ENCODE results near the gene SSB.
"Not testable (repeated sequence)": the region's sequence is repeated elsewhere in the genome, so short reads cannot be mapped to it uniquely, and the experiment has no call there.

SSB gene

GRCh38 chr2:169782513-169782912, 16.2 kb upstream of the SSB start:
- DNase-seq (ENCODE audit: low spot score), result no peak

GRCh38 chr2:169790581-169790980, 8.1 kb upstream of the SSB start:
- DNase-seq (ENCODE audit: low spot score), result no peak

- DNase-seq (ENCODE audit: low spot score), result no peak
These were observed 3.5 kb upstream of the SSB start for GRCh38 chr2:169795181-169795580.

DNA sequence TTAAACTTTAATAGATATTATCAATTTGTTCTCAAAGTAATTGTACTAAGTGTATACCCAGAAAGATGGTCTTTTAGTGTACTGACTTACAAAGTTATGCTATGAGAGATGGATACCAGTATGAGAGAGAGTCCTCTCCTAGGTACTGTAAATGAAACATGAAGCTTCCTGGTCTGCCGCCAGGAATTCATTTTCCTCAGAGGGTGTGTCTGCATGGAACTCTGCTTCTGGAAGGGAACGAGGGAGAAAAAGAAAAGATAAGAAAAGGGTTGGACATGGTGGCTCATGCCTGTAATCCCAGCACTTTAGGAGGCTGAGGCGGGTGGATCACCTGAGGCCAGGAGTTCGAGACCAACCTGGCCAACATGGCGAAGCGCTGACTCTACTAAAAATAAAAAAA, 2.2 kb upstream of the SSB start:
- no peak for DNase-seq (ENCODE audit: low spot score)

DNA sequence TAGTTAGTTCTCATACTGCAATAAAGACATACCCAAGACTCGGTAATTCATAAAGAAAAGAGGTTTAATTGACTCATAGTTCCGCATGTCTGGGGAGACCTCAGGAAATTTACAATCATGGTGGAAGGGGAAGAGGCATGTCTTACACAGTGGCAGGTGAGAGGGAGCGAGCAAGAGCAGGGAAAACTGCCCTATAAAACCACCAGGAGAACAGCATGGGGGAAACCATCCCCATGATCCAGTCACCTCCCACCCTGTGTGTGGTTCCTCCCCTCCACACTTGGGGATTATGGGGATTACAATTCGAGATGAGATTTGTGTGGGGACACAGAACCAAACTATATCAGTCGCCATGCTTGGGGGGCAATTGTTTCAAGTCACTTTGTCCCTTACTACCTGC, 1.1 kb upstream of the SSB start:
- no peak for DNase-seq (ENCODE audit: low spot score)

GRCh38 chr2:169798397-169798717, 314 bp upstream of the SSB start:
- DNase-seq (ENCODE audit: low spot score), result no peak

GRCh38 chr2:169803480-169803879, 4.8 kb downstream of the SSB start:
- no peak for DNase-seq (ENCODE audit: low spot score)

- no peak for DNase-seq (ENCODE audit: low spot score)
These were observed 7.9 kb downstream of the SSB start for GRCh38 chr2:169806586-169806985.

DNA sequence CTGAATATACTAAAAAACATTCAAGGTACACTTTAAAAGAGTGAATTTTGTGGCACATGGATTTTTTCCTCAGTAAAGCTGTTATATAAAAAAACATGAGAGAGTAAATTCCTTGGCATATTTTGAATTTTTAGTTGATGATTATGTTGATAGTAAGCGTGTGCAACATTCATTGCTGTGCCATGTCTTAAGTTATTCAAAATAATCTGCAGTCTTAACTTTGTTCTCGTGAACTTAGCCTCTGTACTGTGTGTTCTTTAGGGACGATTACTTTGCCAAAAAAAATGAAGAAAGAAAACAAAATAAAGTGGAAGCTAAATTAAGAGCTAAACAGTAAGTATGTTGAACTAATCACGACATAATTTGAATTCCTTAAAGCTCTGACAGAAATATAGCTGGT, 9.6 kb downstream of the SSB start:
- DNase-seq (ENCODE audit: low spot score), result no peak

GRCh38 chr2:169815849-169816248, 17.2 kb downstream of the SSB start:
- peak; percentile 25 for DNase-seq (ENCODE audit: low spot score)

GRCh38 chr2:169816961-169817360, 18.3 kb downstream of the SSB start:
- DNase-seq (ENCODE audit: low spot score), result not testable (repeated sequence)

DNA sequence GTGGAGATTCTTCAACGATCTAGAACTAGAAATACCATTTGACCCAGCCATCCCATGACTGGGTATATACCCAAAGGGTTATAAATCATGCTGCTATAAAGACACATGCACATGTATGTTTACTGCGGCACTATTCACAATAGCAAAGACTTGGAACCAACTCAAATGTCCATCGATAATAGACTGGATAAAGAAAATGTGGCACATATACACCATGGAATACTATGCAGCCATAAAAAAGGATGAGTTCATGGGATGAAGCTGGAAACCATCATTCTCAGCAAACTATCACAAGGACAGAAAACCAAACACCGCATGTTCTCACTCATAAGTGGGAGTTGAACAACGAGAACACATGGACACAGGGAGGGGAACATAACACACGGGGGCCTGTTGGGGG, 18.7 kb downstream of the SSB start:
- not testable (repeated sequence) for DNase-seq (ENCODE audit: low spot score)

DNA sequence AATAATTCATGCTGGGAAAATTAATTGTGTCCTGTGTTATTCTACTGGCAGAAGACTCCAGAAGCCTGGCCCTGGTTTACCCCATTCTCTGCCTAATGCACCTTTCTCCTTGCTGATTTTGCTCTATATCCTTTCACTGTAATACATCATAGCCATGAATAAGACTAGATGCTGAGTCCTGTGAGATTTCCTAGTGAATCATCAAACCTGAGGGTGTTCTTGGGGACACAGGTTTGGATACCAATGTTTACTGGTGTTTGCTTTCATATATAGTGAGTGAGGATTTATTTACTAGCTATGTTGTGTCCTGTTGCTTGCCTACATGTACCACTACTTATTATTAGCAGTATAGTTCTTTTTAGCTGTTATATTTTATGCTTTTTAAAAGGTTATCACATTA, 19.6 kb downstream of the SSB start:
- no peak for DNase-seq (ENCODE audit: low spot score)

GRCh38 chr2:169819106-169819505, 20.4 kb downstream of the SSB start:
- DNase-seq (ENCODE audit: low spot score), result no peak

- DNase-seq (ENCODE audit: low spot score), result not testable (repeated sequence)
These were observed 21.4 kb downstream of the SSB start for GRCh38 chr2:169820101-169820500.

- no peak for DNase-seq (ENCODE audit: low spot score)
These were observed 23.4 kb downstream of the SSB start for GRCh38 chr2:169822036-169822435.

GRCh38 chr2:169822785-169823392, 24.2 kb downstream of the SSB start:
- no peak for DNase-seq (ENCODE audit: low spot score)

DNA sequence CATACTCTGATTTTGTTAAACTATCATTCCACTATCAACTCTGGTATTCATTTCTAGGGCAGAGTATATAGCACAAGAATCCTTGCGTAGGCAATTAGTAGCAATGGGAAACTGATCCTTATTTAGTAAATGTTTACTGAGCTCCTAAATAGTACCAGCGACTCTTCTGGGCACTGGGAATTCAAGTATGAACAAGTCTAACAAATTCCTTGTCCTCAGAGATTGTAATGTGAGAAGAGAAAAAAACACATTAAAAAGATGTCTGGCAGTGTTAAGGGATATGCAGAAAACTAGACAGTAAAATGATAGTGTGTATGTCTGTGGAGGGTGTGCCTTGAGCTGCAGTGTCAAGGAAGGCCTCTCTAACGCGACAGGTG, 25.3 kb downstream of the SSB start:
- DNase-seq (ENCODE audit: low spot score), result no peak

DNA sequence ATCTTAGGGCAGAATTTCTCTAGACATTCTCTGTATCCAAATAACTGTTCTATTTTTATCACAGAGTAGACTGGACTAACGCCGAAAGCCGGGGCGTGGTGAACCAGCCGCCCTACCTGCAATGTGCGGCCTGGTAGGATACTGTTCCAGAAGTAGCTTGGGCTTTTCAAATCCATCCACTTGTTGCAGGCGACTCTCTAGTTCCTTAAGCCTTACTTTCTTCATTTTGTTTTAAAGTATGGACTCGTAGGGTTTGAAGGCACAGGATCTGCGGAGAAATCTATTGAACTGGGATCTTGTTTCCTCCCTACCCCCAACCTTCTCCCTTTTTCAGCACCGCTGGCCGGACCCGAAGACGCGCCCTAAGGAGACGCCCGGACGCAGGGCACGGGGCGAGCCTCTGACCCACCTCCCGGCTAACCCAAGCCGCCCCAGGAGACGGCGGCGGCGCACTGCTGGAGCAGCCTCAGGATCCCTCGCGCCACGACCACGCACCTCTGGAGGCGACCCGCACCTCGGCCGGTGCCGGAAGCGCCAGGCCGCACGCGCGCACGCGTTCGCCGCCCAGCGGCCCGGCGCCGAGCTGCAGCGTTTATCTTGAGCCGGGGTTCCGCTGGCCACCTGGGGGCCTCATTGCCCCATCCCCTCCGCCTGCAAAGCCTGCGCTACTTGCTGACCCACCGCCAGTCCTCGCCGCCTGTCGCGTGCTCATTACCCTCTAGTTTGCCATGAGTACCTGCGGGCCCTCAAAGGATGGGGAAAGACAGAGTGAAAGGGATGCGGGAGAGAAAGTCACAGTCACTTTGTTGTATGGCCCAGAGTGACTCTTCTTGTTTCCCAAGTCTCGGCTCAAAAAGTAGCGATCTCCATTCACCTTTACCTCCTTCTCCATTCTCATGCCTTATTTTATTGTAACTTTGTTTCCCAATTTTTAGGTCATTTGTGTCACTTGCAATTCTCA, 26.0 kb downstream of the SSB start, which contains the start of gene METTL5:
Gene METTL5 (minus strand): TSS at position 533 of the 961 bp plus-strand sequence. CDS start 308 bp downstream, at position 225.
- peak; percentile 92 for DNase-seq (ENCODE audit: low spot score)

DNA sequence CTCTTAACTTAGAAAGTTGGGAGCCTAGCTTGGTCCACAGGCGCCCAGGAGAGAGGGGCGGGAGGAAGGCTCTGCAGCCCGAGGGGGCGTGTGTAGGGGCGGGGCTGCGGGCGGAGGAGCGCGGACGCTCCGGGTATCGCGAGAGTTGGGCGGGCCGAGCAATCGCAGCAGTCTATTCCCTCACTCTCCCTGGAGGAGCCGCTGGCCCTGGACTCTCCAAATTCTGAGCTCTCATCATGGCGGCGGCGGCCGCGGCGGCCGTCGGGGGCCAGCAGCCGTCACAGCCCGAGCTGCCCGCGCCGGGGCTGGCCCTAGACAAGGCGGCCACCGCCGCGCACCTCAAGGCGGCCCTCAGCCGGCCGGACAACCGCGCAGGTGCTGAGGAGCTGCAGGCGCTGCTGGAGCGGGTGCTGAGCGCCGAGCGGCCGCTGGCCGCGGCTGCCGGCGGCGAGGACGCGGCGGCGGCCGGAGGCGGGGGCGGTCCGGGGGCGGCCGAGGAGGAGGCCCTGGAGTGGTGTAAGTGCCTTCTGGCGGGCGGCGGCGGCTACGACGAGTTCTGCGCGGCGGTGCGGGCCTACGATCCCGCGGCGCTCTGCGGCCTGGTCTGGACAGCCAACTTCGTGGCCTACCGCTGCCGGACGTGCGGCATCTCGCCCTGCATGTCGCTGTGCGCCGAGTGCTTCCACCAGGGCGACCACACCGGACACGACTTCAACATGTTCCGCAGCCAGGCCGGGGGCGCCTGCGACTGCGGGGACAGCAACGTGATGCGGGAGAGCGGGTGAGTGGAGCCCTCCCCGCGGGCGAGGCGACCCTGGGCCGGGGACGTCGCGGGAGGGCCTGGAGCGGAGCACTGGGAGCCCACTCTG, 28.8 kb downstream of the SSB start, which contains the start of gene UBR3:
Gene UBR3 (plus strand): TSS at position 183 of the 869 bp plus-strand sequence. CDS start 54 bp downstream, at position 237.
- peak; percentile 99 for DNase-seq (ENCODE audit: low spot score)

- DNase-seq (ENCODE audit: low spot score), result peak; percentile 47
These were observed 29.6 kb downstream of the SSB start for GRCh38 chr2:169828141-169828811.

GRCh38 chr2:169834401-169834800, 35.7 kb downstream of the SSB start:
- DNase-seq (ENCODE audit: low spot score), result no peak

Data from AG20443 (cell line).